Fibroblast of skin of abdomen (primary cell): ENCODE results near the gene SOX30.
A peak's percentile ranks its signal among the peaks of the same experiment; 100 is the strongest.

ENCODE experiments used
- DNase-seq: peaks from one replicate; pipeline ENCODE4 v3.0.0-alpha.2; 2013

SOX30 gene

DNA sequence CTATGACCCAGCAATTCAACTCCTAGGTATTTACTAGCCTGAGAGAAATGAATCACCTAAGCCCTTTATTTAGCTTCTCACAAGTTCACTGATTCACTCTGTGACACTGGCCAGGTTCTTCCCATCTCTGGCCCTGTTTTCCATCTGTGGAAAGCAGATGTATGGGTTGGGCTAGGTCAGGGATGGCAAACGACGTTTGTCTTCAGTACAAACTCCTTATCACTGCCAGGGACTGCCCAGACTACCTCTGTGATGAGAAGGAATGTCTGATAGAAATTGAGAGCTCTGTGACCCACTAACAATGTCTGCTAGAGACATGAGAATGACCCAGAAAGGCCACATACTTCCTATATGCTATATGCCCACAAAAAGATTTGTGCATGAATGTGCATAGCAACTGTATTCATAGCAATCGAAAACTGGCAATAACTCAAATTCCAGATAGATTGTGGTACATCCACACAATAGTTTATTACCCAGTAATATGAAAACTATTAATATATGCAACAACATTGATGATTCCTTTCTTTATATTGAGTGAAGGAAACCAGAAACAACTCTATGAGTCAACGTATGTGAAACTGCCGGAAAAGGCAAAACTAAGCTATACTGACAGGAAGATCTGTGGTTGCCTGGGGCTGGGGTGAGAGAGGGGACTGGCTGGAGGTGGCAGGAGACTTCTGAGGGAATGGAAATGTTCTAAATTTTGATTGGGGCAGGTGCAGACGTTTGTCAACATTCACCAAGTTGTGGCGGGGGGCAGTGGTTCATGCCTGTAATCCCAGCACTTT lies 44.7 kb downstream of the SOX30 start:
- peak; percentile 88 for DNase-seq

DNA sequence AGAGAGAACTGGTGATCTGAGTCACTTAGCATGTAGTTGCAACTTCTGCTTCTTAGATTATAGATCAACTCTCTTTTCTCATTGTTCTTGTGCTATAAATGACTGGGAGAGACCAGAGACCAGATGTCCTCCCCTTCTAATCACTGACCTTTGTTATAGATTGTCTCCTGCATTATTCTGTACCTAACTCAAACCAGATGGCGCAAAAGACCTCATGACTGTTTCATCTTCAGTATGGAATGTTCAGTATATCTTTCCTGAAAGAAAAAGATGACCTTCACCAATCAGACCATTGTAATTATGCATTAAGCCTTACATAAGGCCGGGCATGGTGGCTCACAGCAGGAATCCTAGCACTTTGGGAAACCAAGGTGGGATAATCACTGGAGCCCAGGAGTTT lies 46.2 kb downstream of the SOX30 start:
- DNase-seq, result peak; percentile 59

DNA sequence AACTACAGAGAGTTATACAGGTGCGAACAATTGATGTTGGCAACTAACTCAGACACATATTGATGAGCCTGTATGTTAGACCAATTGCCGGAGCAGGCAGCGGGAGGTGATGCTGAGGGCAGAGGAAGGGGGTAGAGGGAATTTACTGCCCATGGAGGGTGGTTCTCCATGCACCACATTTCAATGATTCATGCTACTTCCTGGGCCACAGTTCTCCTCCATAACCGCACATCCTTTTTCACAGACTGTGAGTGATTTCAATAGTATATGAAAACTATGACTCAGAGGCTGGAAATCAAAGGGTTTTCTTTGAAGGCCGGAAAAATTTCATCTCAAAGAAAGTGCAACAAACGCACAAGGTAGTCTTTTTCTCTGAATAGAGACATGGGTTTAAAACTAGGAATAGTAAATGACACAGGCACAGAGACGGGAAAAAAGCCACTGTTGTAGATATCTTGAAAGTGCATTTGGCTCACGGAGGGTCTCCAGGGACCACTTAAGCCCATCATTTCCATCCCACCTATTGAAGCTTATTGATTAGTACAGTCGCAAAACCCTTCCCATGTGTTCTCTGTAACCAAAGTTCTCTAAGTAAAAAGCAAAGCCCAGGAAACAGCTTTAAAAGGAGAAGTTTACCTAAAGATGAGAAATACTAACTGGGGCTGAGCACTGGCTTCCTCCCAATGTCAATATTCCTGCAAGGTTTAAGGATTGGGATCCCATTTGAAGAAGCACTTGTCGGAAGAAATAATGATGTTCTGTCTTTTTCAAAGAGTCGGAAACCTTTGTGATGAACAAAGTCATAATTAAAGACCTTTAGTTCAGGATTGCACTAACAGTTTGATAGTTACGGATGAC lies 48.7 kb downstream of the SOX30 start:
- DNase-seq, result peak; percentile 91

DNA sequence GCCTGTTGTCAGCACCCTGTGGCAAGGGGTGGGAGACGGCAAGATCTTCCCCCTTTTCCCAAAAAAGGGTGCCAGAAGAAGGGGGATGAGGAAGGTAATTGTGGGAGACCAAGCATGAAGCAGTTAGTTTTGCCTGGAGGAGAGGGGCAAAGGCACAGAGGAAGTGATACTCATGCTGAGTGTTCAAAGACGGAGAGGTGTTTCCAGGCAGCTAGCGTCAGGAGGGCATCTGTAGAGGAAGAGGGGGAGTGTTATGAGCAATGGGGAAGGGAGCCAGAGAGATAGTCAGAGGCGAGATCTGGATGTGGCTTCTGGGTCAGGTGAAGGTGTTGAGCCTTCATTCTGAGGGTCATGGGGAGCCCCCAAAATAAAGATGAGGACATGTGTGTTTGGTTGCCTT lies 49.7 kb downstream of the SOX30 start:
- DNase-seq, result no peak

DNA sequence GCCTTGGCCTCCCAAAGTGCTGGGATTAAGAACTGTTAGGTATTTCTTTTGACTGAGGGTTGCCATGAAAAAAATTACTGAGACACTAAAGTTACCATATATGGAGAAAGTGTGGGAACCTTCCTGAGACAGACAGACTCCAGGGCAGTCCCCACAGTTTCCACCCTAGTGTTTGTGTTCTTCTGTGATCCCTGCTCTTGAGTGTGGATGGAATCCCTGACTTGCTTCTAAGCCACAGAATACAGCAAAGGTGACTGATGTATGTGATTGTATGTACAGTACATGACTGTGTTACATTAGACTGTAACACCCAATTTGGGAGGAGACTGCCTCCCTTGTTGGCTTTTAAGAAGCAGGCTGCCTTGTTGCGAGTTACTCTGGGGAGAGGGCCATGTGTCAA lies 52.0 kb downstream of the SOX30 start:
- DNase-seq, result no peak

DNA sequence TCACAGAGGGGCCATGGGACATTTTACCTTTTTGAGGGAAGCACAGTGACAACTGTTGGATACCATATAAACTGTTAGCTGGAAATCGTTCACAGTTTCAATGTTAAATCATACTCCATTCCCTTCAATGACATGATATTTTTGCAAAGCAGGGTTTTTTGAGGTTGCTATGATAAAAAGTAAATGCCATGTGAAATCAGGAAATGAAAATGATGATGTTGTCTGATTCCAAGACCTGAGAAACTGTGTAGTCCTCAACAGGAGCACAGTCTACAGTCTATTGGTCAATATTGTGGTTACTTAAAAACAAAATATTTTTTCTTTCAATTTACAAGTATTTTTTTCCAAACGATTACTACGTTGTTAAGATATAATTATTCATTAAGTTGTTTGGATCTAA lies 52.7 kb downstream of the SOX30 start:
- DNase-seq, result no peak

DNA sequence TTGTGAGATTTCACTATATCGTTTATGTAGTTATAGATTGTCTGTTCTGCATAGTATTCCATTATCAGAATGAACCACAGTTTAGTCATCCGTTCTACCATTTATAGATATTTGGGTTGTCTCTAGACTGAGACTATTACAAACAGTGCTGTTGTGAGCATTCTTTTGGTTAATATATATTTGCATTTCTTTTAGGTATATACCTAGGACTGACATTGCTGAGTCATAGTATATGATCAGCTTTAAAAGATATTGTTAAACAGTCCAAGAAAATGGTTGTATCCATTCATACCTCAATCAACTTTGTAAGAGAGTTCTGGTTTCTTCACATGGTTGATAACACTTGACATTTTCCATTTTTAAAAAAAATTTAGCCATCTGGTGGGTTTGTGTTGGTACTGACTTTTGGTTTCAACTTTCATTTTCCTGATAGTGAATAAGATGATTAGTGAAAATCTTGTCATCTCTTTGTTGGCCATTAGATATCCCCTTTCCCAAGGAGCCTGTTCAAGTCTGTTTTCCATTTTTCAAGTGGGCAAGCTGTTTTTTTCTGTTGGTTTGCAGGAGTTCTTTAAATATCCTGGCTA lies 53.8 kb downstream of the SOX30 start:
- DNase-seq, result no peak

DNA sequence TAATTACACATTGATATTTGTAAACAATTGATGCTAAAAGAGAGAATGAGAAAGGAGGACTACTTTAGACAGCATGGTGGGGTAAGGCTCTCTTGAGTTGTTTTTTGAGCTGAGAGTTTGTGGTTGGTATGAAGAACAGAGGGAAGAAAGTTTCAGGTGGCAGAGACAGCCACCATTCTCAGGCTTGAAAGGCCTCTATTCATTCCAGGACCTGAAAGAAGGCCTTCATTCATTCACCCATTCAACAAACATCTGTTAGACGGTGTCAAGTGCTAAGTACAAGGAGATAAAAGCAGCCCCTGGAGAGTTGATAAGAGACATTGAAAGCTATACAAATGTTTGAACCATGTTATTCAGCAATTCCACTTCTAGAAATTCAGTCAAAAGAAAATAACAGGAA lies 55.0 kb downstream of the SOX30 start:
- no peak for DNase-seq

DNA sequence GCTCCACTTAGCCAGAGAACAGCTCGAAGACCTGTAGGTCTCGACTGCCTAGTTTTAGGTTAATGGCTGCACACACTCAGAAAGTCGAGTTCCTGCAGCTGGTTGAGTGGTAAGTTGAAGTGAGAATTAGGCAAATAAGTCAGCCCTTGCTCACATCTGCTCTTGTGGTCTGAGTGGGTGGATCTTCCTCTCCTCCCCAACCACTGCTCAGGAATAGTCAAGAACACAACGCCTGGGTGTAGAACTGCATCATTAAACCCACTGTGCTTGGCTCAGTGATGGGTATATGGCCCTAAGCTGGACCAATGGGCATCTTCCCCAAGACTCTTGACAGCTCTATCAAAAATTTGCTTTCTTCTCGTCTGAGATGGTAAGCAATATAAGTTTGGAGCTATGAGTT lies 55.8 kb downstream of the SOX30 start:
- DNase-seq, result no peak

DNA sequence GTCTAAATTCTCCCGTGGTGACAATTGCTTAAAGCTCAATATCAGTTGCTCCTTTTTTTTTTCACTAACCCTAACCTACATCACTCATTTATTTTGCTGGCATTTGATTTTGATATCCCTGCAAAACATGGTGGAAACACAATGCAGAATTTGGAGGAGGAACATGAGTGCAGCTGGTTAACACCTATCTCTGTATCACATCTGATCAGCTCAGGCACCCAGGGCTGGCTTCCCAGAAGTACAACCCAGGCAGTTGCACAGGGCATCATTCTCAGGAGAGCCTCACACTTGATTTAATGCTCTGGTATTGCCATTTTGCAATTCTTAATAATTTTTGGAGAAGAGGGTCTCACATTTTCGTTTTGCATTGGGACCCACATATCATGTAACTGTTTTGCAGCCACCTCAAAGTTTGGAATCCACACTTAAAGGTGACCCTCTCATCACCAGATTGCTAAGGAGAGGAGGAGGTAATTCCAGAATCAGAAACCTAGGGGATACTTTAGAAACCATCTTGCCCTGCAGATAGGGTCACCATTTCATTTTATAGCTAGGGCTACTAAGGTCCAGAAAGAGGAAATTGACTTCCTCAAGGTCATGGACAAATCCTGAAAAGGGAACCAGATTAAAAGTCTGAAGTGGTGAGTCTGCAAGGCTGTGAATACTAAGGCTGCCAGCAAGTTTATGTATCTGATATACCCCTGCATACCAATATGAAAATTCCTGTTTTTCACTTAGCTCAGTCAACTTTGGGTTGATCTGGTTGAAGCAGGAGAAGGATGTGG lies 57.4 kb downstream of the SOX30 start:
- no peak for DNase-seq

DNA sequence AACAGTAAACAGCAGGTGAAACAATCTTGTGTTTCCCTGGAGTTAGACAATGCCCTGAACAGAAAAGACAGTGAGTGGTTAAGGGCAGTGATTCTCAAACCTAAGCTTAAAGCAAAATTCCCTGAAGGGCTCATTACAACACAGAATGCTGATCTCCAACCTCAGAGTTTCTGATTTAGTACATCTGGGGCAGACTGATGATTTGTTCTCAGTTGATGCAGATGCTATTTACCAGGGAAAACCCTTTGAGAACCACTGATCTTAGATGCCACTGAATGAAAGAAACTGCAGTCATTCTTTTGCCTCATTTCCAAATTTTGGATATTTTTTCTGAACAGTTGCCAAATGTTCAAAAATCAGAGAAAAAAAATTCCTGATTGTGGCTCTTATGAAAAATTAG lies 58.0 kb downstream of the SOX30 start:
- no peak for DNase-seq

DNA sequence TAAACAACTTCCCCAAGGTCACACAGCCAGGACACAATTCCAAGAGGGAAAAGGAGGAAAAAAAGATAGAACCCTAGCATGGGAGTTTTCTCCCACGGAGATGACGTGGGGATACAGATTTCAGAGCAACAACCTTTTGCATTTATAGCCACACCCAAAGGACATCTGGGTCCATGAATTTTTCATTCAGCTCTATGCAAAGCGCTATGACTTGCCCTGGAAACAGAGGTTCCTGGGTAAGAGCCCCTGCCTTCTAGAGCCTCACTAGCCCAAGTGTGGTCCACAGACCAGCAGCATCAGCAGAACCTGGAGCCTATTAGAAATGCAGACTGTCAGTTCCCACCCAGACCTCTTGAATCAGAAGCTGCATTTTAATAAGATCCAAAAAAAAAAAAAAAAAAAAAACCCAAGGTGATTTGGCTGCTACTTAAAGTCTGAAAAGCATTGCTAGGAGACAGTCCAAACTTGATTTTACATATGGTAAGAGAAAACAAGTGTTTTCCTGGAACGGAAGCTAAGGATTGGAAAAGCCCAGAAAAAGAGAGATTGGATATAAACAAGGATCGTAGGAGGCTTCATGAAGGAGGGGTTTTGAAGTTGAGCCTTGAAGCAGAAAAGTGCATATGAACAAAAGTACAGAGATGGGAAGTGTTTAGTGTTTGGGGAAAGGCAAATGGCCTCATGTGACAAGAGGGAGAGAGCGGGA lies 59.0 kb downstream of the SOX30 start:
- DNase-seq, result no peak

DNA sequence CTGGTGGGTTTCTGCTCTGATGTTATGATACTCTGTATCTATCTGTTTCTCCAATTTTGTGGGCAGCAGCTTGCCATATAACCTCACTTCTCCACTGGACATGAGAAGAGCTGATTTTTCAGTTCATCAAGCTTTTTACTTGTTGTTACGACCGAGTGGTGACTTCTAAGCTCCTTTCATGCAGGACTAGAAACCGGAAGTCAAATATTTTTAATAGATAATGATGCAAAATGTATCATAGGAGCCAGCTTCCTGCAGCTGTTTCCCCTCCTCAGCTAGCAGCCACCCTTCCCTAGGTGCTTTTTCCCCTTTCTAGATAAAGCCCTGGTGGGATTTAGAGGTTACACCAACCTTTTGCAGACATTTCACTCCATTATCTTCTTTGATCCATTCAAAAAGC lies 59.6 kb downstream of the SOX30 start:
- no peak for DNase-seq

DNA sequence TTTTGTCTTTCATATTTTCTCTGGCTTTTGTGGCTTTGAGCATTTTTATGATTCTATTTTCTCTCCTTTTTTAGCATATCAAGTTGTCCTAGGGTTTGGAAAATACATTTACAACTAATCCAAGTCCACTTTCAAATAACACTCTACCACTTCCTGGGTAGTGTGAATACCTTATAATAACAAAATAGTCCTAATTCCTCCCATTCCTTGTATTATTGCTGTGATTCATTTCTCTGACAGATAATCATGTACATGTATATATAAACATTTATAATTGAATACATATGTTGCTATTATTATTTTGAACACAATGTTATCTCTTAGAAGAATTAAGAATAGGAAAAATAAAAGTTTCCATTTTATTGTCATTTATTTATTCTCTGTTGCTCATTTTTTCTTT lies 61.8 kb downstream of the SOX30 start:
- DNase-seq, result peak; percentile 31

DNA sequence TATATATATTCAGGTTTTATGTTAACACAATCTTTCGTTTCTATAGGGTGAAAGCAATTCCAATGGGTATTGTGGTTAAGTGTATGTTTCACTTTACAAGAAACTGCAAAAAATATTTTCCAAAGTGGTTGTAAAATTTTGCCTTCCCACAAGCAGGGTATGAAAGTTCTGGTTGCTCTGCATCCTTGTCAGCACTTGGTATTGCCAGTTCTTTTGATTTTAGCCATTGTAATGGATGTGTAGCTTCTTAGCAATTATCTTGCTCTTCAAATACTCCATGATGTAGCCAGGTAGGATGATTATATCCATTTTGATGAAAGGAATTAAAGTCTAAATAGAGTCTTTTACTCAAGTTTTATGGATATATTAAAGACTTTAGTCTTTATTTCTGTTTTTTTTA lies 67.6 kb downstream of the SOX30 start:
- no peak for DNase-seq

DNA sequence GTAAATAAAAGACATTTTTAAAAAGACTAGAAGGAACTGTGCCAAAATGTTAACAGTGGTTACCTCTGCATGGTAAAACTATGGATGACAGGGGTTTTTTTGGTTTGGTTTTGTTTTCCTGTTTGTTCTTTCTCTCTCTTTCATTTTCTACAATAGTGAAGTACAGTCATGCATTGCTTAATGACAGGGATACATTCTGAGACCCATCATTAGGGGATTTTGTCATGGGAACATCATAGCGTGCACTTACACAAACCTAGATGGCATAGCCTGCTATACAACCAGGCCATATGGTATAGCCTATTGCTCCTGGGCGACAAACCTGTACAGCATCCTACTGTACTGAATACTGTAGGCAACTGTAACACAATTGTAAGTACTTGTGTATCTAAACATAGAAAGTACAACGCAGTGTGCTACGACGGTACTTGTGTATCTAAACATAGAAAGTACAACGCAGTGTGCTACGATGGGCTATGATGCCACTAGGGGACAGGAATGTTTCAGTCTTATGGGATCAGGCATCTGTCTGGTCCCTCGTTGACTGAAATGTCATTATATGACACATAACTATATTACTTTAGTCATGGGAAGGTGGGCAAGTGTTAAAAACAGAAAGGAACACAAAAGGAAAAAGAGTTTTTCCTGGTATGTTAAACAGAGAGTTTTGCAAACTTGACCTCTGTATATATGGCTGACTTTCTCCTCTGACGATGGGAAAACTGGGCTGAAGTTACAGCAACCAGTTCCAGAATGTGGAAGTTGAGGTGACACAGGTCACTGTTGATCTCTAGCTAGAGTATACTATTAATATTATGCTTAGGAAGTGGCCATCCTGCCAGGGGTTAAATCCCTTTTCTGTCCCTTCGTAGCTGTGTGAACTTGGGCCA lies 69.3 kb downstream of the SOX30 start:
- no peak for DNase-seq

DNA sequence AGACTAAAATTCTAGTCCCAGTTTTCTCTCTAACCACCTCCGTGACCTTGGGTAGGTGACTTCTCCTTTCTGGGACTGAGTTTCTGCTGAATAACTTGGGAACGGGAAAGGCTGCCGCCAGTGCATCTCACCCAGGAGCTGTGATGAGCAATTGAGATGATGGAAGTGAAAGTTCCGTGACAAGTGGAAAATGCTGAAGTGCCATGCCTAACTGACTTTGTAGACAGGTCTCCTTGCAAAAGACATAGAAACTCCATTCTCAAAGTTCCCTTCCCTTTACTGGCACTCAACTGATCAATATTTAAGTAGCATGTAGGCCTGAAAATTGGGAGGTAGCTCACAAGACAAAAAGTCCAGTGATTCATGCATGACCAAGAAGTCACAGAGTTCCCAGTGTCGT lies 70.3 kb downstream of the SOX30 start:
- no peak for DNase-seq

DNA sequence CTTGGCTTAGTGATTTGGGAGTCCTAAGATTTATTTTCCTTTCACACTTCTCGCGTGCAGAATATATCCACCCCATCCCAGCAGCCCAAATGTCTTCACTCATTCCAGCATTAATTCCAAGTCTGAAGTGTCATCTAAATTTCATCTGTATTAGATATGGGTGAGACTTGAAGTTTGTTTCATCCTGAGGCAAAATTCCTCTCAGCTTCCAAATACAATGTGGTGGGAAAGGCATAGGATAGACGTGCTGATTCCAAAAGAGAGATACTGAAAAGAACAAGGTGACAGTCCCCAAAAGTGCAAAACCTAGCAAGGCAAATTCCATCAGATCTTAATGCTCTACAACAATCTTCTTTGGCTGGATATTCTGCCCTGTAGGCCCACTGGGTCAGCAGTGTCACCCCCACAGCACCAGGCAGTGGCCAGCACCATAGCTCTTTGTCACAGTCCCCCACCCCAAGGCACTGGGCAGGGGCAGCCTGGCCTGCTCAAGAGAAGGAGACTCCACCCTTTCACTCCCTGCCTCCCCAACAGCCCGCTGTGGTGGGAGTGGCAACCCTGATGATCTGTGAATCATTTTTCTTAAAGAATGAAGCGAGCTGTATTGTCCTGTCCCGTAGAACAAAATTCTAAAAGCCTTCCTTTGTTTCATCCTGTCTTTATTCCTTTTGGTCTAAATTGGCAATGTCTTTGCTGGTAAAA lies 74.0 kb downstream of the SOX30 start:
- no peak for DNase-seq

DNA sequence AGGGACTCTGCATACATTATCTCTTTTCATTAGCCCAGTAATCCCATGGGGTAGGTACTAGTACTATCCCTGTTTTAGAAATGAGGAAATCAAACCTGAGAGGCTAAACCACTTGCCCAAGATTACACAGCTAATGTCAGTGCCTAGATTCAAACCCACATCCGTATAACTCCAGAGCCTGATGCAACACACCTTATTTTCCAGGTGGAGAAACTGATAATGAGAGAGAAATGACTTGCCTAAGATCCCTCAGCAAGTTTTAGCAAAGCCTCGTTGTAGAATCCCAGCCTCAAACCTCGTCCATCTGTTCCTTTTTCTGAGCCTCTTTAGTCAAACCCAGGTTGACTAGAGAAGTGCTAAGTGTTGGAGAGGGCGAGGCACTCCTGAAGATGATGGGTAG lies 75.6 kb downstream of the SOX30 start:
- no peak for DNase-seq
